C4-2B (cell line): ENCODE results near the gene SPOCK3.

Experiments used
- ZFX ChIP-seq: fragments of 450-650 bp; IDR thresholded peaks from 2 replicates; pipeline ENCODE4 v1.6.1; 2017
- TF ChIP-seq, protein P1 (sequence below): fragments of 450-650 bp; conservative IDR thresholded peaks from 2 replicates; pipeline ENCODE4 v1.5.1; 2017; ENCODE audit warnings: mild to moderate bottlenecking

DNA sequence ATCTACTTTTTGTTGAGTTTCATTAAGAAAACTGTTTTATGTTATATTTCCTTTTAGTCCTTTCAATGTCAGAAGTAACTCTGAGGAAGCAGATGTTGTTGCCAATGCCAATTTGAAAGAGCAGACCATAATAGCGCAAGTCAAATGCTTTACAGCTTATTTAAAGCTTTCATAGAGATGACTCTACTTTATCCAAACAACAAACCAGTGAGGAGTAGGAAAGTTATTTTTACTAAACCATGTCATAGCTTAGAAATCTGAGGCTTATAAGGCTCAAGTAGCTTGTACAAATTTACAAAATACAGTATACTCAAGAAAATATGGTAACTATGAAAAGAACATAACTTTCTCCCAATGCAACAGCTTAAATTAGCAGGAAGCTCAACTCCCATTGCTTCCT, 40.1 kb upstream of the SPOCK3 start:
- TF ChIP-seq, protein P1, sequence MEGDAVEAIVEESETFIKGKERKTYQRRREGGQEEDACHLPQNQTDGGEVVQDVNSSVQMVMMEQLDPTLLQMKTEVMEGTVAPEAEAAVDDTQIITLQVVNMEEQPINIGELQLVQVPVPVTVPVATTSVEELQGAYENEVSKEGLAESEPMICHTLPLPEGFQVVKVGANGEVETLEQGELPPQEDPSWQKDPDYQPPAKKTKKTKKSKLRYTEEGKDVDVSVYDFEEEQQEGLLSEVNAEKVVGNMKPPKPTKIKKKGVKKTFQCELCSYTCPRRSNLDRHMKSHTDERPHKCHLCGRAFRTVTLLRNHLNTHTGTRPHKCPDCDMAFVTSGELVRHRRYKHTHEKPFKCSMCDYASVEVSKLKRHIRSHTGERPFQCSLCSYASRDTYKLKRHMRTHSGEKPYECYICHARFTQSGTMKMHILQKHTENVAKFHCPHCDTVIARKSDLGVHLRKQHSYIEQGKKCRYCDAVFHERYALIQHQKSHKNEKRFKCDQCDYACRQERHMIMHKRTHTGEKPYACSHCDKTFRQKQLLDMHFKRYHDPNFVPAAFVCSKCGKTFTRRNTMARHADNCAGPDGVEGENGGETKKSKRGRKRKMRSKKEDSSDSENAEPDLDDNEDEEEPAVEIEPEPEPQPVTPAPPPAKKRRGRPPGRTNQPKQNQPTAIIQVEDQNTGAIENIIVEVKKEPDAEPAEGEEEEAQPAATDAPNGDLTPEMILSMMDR = no peak
- no peak for TF ChIP-seq ZFX
